Mammary epithelial cell (primary cell): ENCODE measurements around the gene GIMAP8.

Experiments used
- EZH2 ChIP-seq: IDR thresholded peaks from 2 replicates; pipeline ENCODE4 v1.6.1; 2012; ENCODE audit warnings: low read length, inconsistent platforms, borderline replicate concordance
- TF ChIP-seq, protein P1 (sequence below), 2 donors: IDR thresholded peaks in 1 of 2; conservative IDR thresholded peaks in 1 of 2; 2 replicates each; pipeline ENCODE4 v1.5.1; 2011 to 2012; ENCODE audit warnings: inconsistent platforms in 2 of 2, low read length in 2 of 2, mild to moderate bottlenecking in 2 of 2, control low read depth in 1 of 2, low read depth in 1 of 2; ENCODE audit not compliant: insufficient read depth in 1 of 2; ENCODE audit errors: extremely low read depth in 1 of 2

GRCh38 chr7:150479023-150479716, 28.7 kb downstream of the GIMAP8 start:
- TF ChIP-seq, protein P1, sequence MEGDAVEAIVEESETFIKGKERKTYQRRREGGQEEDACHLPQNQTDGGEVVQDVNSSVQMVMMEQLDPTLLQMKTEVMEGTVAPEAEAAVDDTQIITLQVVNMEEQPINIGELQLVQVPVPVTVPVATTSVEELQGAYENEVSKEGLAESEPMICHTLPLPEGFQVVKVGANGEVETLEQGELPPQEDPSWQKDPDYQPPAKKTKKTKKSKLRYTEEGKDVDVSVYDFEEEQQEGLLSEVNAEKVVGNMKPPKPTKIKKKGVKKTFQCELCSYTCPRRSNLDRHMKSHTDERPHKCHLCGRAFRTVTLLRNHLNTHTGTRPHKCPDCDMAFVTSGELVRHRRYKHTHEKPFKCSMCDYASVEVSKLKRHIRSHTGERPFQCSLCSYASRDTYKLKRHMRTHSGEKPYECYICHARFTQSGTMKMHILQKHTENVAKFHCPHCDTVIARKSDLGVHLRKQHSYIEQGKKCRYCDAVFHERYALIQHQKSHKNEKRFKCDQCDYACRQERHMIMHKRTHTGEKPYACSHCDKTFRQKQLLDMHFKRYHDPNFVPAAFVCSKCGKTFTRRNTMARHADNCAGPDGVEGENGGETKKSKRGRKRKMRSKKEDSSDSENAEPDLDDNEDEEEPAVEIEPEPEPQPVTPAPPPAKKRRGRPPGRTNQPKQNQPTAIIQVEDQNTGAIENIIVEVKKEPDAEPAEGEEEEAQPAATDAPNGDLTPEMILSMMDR (conservative IDR thresholded peaks at IDR 0.05 in 1 of 2, IDR thresholded peaks at IDR 0.05 in 1 of 2; ENCODE audit: extremely low read depth in 1 of 2, insufficient read depth in 1 of 2, low read depth in 1 of 2, low read length in 2 of 2) = no peak
- TF ChIP-seq EZH2 = no peak
